HK-2 (cell line): ENCODE data around the gene CARD11.
A peak's percentile ranks its signal among the peaks of the same experiment; 100 is the strongest.
"Not testable (repeated sequence)": the region's sequence is repeated elsewhere in the genome, so short reads cannot be mapped to it uniquely, and the experiment has no call there.

Experiments used
- DNase-seq: peaks from one replicate; pipeline ENCODE4 v3.0.0-alpha.2; 2018; ENCODE audit not compliant: unreplicated experiment

Gene CARD11

DNA sequence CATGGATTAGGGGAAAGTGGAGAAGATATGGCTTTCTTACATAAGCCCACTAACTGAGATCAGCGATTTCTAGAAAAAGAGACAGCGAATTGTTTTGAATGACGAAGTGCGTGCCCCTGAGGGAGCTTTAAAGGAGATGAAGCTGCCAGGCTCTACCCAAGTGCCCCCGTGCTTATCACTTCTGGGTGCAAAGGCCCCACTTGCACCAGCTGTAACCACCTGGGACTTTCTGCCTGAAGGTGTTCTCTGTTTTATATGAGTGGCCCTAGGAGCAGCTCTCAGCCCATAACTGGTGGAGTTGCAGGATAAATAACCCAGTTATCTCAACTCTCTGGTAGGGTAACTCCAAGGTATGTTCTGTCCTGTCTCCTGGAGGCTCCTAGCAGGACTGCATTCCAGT lies 20.4 kb upstream of the CARD11 start:
- no peak for DNase-seq

GRCh38 chr7:3063016-3063753 lies 19.5 kb upstream of the CARD11 start:
- DNase-seq, result no peak

DNA sequence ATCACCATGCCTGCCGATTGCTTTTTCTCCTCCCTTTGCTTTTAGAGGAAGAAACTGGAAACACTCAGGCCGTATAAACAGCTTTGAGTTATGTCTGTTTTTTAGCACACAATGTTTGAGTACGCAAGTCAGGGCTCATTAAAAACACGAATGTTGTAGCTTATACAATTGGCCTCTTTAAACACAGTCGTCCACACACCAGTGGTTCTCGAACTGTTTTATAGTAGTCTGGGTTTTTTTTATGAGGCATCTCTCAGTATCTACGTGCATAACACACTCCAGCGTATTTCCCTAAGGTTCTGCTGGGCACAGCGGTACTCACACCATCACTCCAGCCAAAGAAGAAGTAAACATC lies 13.4 kb upstream of the CARD11 start:
- no peak for DNase-seq

GRCh38 chr7:3056234-3057065 lies 12.8 kb upstream of the CARD11 start:
- DNase-seq, result no peak

GRCh38 chr7:3055626-3056025 lies 12.0 kb upstream of the CARD11 start:
- no peak for DNase-seq

DNA sequence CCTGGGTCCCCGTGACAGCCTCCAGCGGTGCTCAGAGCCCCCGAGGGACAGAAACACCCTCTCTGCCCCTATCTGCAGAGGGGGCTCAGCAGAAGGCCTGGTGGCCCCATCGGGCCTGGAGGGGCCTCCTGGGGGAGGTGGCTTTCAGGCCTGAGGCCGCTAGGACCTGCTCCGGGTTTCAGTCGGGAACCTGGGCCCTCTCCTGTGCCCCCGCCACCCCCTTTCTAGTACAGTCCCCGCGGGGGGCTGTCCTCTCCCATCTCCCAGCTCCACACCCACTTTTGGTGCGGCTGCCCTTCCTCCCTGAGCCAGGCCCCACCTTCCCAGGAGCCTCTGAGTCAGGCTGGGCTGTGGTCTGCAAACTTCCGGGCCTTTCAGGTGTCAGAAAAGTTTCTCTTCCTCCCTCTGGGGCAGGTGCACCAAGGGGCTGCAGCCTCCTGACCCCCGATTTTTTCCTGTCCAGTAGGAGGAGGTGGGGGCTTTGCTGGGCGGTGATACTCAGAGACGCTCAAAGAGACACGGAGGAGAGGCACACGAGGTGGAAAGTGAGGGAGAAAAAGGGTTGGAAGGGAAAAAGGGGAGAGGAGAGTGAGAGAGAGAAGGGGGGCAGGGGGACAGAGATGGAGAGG lies 692 bp downstream of the CARD11 start:
- DNase-seq, result no peak

DNA sequence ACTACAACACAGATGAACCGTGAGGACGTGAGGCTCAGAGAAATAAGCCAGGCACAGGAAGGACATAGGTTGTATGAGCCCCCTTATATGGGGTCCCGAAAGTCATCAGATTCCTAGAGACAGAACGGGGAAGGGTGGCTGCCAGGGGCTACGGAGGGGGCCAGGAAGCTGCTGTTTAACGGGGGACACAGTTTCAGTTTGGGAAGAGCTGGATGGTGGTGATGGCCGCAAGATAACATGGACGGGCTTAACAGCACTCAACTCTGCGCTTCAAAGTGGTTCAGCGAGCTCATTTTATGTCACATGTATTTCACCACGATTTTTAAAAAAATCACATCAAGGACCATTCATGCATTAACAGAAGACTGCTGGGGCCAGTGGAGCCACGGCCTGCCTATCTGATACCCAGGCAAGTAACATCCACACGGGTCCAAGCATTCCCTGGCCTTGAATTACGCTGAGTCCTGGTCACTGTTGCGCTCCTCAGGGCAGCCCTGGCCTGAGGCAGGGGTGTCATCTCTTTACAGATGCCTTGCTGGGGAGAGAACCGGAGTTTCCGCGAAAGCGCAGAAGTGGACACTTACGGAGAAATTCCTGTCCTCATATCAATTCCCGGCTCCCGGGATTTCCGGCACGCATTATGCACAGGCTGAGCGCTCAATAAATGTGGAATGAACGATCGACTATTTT lies 1.5 kb downstream of the CARD11 start:
- no peak for DNase-seq

- DNase-seq, result no peak
Observed at GRCh38 chr7:3039787-3040186, 3.9 kb downstream of the CARD11 start.

- not testable (repeated sequence) for DNase-seq
Observed at GRCh38 chr7:3038011-3038410, 5.7 kb downstream of the CARD11 start.

- no peak for DNase-seq
Observed at GRCh38 chr7:3037259-3037658, 6.4 kb downstream of the CARD11 start.

- DNase-seq, result no peak
Observed at GRCh38 chr7:3034591-3035150, 9.0 kb downstream of the CARD11 start.

- no peak for DNase-seq
Observed at GRCh38 chr7:3033581-3033980, 10.1 kb downstream of the CARD11 start.

DNA sequence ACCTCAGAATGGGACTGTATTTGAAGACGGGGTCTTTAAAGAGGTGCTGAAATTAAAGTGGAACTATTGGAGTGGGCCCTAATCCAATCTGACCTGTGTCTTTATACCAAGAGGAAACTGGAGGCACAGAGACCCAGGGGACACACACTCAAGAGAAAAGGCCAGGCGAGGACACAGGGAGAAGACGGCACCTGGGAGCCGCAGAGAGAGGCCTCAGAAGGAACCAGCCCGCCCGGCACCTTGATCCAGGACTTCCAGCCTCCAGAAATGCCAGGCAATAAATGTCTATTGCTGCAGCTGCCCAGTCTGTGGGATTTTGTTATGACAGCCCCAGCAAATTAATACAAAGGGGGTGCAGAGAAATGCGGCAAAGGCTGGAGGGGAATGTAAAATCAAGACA lies 10.5 kb downstream of the CARD11 start:
- no peak for DNase-seq

DNA sequence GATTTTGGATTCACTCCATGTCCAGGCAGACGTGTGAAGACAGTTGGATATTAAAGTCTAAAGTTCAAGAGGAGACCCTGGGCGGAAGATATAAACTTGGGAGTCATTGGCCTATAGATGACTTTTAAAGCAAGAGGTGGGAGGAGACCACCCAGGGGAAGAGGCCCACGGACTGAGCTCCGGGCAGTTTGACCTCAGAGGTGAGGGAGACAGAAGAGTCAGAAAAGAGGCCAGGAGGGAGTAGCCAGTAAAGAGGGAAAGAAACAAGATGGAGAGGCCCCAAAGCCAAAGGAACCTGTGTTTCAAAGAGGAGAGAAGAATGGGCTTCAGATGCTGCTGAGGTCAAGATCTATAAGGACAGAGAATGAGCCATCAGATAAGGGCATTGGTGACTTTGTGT lies 11.4 kb downstream of the CARD11 start:
- DNase-seq, result no peak

DNA sequence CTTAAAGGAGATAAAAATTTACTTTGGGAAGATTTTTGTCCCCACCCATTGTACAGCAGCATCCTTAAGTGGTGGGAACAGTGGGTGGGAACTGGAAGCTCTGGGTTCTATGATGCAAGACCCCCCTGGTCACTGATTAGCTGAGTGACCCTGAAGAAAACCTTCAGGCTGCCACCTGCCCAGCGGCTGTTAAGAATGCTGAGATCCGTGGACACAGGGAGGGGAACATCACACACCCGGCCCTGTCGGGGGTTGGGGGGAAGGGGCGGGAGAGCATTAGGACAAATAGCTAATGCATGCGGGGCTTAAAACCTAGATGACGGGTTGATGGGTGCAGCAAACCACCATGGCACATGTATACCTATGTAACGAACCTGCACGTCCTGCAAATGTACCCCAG lies 14.5 kb downstream of the CARD11 start:
- no peak for DNase-seq

DNA sequence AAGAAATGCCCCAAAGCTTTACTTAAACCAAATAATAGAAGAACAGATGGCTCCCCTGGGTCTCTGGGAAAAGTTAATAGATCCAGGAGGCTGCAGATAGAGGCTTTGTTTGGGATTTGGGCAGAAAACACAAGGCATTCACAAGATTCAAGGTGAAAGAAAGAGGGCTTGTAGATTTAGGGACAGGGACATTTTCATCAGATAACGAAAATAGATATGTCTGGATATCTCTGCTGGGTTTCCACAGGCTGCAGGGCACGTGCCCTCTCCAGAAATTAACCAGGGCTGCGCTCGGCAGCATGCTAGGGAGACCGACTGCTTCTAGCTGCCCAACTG lies 14.9 kb downstream of the CARD11 start:
- no peak for DNase-seq

DNA sequence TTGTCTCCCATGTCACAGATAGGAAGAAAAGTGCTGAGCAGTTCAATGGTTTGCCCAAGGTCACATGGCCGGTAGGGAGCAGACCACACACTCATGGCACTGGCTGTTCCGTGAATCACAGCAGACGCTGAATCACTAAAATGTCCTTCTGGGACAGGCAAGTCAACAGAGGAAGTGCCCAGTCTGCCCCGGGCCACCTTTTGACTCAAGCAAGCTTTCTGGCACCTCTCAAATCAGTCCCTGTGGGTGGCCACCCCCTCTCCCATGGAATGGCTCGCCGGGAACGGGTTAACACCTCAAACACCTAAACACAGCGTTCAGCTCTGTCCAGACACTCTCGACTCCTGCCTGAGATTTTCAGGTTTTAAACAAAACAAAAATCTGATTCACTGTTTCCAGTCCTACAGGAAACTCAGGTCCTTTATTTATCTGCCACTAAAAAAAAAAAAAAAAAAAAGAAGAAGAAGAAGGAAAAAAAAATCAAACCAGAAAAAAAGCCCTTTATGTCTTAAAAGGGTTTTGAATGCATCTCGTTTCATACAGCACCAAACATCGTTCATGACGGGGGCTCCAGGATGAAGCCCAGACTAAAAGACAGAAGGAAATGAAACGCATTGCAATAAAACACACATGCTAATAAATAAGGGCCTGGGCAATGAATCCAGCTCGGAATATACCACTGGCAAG lies 15.5 kb downstream of the CARD11 start:
- DNase-seq, result peak; percentile 60

GRCh38 chr7:3027005-3027845 lies 16.4 kb downstream of the CARD11 start:
- DNase-seq, result no peak

GRCh38 chr7:3025616-3026015 lies 18.1 kb downstream of the CARD11 start:
- DNase-seq, result no peak

GRCh38 chr7:3021825-3022224 lies 21.8 kb downstream of the CARD11 start:
- no peak for DNase-seq

DNA sequence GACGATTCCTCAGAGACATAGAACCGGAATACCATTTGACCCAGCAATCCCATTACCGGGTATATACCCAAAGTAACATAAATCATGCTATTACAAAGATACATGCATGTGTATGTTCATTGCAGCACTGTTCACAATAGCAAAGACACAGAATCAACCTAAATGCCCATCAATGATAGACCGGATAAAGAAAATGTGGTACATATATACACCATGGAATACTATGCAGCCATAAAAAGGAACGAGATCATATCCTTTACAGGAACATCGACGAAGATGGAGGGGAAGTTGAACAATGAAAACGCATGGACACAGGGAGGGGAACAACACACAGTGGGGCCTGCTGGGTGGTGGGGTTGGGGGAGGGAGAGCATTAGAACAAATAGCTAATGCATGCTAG lies 22.4 kb downstream of the CARD11 start:
- DNase-seq, result not testable (repeated sequence)
